HG03175 (cell line): ENCODE data around the gene PUS1.
A peak's percentile ranks its signal among the peaks of the same experiment; 100 is the strongest.
"Not testable (repeated sequence)": the region's sequence is repeated elsewhere in the genome, so short reads cannot be mapped to it uniquely, and the experiment has no call there.

ENCODE experiments used
- ATAC-seq: cut with Tn5 transposase; IDR thresholded peaks from one replicate; pipeline ENCODE4 v1.9.1; 2021; ENCODE audit warnings: mild to moderate bottlenecking, moderate library complexity; ENCODE audit not compliant: unreplicated experiment

The PUS1 gene

GRCh38 chr12:131928711-131929580, at the start of gene PUS1:
Gene PUS1 (plus strand): TSS chr12:131929276. CDS start chr12:131929723, 447 bp downstream.
- peak; percentile 61 for ATAC-seq

- no peak for ATAC-seq
These were observed 46.1 kb upstream of the PUS1 start for GRCh38 chr12:131882804-131883520.

GRCh38 chr12:131883521-131883900, 45.6 kb upstream of the PUS1 start:
- ATAC-seq = no peak

GRCh38 chr12:131885076-131885475, 44.0 kb upstream of the PUS1 start:
- not testable (repeated sequence) for ATAC-seq

GRCh38 chr12:131885543-131886057, 43.5 kb upstream of the PUS1 start:
- no peak for ATAC-seq

GRCh38 chr12:131891722-131892121, 37.4 kb upstream of the PUS1 start:
- ATAC-seq = not testable (repeated sequence)

GRCh38 chr12:131892711-131893604, 36.1 kb upstream of the PUS1 start:
- no peak for ATAC-seq

GRCh38 chr12:131893605-131894312, 35.3 kb upstream of the PUS1 start:
- ATAC-seq = no peak

- peak; percentile 86 for ATAC-seq
These were observed 34.7 kb upstream of the PUS1 start, which contains the start of gene ULK1 for GRCh38 chr12:131894313-131894860. Gene ULK1 (plus strand): TSS chr12:131894622. CDS start chr12:131895002, 380 bp downstream.

- ATAC-seq = peak; percentile 14
These were observed 34.0 kb upstream of the PUS1 start for GRCh38 chr12:131894981-131895639.

GRCh38 chr12:131895640-131896079, 33.4 kb upstream of the PUS1 start:
- peak; percentile 12 for ATAC-seq

- ATAC-seq = peak; percentile 62
These were observed 32.8 kb upstream of the PUS1 start for GRCh38 chr12:131896080-131896810.

- no peak for ATAC-seq
These were observed 32.2 kb upstream of the PUS1 start for GRCh38 chr12:131896811-131897270.

GRCh38 chr12:131897276-131897675, 31.8 kb upstream of the PUS1 start:
- ATAC-seq = no peak

GRCh38 chr12:131897875-131898274, 31.2 kb upstream of the PUS1 start:
- no peak for ATAC-seq

- no peak for ATAC-seq
These were observed 28.7 kb upstream of the PUS1 start for GRCh38 chr12:131900397-131900796.

GRCh38 chr12:131901431-131902331, 27.4 kb upstream of the PUS1 start:
- ATAC-seq = no peak
